Skeletal muscle cell (primary cell): ENCODE measurements around the gene MOG.
"Not testable (repeated sequence)": the region's sequence is repeated elsewhere in the genome, so short reads cannot be mapped to it uniquely, and the experiment has no call there.

Source experiments
- DNase-seq: peaks from one replicate; pipeline ENCODE4 v3.0.0-alpha.2; 2010; ENCODE audit warnings: low read depth
- H3K4me3 ChIP-seq: 2 replicates; pipeline ENCODE4 v1.5.1; 2011; ENCODE audit warnings: low read depth, mild to moderate bottlenecking, control low read depth, low read length, moderate library complexity

The MOG gene

DNA sequence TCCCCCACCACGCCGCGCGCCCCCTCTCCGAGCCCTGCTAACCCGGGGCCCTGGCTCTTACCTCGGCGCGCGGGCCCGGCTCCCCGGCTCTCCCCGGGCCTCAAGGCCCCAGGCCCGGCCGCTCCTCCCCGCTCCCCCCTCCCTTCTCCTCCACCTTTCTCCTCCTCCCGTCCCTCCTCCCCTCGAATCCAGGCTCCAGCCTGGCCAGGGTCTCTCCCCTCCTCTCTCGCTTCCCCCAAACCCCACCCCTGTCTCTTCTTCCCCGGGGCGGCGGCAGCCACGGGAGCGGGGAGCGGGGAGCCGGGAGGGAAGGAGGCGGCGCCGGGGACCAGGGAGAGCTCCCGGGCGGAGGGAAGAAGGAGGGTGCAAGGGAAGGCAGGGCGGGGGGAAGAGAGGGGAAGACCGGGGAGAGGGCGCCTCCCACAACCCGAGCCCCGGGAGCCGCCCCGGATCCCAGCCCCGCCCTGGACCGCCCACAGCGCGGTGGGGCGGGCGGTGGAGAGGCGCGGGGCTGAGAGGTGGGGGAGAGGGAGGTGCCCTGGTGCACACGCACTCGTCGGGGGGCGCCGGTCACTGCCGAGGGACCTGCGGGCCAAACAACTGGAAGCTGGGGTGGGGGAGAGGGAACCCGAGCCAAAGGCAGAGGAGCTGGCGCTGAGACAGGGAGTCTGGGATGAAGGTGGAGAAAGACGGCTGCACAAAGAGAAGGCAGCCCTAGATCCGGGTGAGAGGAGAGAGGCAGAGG, 23.9 kb upstream of the MOG start, which contains the start of gene GABBR1:
TSS of gene GABBR1 (minus strand) at position 395 of the 745 bp plus-strand sequence. CDS start 798 bp downstream, outside the sequence.
- DNase-seq, result peak; percentile 69
- peak within 1 kb of the TSS; percentile 69 for H3K4me3 ChIP-seq

GRCh38 chr6:29633534-29633905, 23.4 kb upstream of the MOG start:
- DNase-seq, result no peak

DNA sequence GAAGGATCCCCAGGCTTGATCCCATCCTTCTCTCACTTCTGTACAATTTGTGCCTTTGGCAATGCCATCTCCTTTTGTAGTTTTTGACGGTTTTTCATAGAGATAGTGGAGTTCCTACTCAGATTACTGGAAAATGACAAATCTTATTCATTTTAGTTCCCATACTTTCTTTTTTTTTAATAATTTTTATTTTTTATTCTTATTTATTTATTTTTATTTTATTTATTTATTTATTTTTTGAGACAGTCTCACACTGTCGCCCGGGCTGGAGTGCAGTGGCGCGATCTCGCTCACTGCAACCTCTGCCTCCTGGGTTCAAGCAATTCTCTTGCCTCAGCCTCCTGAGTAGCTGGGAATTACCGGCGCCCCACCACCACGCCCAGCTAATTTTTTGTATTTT, 19.6 kb upstream of the MOG start:
- no peak for DNase-seq
- H3K4me3 ChIP-seq, result no peak overlapping the region

More at GRCh38 chr6:29633534-29633905, 23.4 kb upstream of the MOG start:
- peak overlapping the region; percentile 69 for H3K4me3 ChIP-seq

- H3K4me3 ChIP-seq, result no peak overlapping the region
- DNase-seq, result no peak
These were observed 15.3 kb upstream of the MOG start for GRCh38 chr6:29641430-29642148.

GRCh38 chr6:29647927-29648642, 8.8 kb upstream of the MOG start:
- H3K4me3 ChIP-seq, result no peak overlapping the region
- peak; percentile 3 for DNase-seq

DNA sequence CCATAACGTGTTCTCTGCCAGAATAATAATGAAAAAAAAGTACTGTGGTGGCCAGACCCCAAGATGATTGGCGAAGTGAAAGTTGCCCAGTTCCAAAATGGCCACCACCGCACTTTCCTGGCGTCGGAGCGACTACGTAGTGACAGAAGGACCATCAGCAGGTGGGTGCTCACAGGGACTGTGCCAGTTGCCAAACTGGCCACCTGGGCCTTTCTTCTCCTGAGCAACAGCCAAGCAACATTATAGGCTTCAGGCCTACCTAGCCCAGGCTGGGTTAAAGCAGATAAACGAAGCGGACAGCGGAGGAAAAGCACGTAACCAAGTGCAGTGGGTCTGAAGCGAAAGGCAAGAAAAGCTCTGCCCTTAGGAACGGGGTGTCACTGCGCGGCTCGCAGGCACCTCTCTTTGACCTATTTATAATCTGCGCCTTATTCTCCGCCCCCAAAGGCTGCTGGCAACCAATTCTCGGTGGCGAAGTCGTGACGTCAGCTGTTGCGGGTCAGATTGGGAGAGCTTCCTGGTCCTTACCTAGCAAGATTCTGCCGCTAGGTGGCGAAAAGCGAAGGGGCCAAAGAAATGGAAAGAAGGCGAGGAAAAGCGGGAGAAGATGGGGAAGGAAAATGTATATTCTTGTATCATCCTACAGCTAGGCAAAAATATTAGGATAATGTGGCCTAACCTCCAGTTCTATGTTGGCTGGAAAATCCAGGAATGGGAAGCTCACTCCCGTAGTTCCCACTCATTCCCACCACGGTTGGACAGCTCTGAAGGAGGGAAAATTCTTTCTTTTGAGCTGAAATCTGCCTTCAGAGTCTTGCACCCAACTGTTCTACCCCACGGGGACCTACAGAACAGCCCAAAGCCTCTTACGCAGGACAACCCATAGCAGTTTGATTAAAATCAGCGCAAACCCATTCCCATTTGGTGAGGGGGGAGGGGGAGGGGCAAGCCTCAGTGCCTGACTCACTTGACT, 6.9 kb upstream of the MOG start:
- H3K4me3 ChIP-seq, result peak overlapping the region; percentile 50
- peak; percentile 76 for DNase-seq

DNA sequence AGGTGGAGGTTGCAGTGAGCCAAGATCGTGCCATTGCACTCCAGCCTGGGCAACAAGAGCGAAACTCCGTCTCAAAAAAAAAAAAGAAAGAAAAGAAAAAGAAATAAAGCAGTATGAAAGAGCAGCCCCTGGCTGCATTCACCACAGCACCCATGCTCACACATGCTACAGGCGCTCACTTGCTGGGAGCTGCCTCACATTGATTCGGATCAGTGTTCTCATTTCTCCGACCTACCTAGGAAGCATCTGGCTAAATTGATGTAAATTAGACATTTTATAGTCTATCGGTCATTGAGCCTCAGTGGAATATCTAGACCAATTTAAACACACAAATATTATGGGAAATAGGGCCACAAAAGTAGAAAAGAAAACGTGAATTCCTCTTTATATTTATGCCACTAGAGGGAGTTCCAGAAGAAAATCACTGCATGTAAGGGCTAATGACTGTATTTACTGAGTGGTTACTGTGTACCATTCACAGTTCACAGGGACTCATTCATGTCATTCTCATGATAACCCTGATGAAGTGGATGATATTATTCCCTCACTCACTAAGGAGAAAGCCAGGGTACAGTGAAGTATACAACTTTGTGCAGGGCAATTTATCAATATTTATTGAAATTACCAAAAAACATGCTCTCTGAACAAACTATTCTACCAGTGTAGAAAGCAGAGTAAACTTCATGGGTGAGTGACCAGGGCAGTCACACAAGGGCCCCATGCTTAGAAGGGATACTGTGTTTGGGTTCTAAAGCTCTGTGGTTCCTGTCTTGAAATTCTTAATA, 5.3 kb upstream of the MOG start:
- H3K4me3 ChIP-seq, result no peak overlapping the region
- DNase-seq, result no peak

DNA sequence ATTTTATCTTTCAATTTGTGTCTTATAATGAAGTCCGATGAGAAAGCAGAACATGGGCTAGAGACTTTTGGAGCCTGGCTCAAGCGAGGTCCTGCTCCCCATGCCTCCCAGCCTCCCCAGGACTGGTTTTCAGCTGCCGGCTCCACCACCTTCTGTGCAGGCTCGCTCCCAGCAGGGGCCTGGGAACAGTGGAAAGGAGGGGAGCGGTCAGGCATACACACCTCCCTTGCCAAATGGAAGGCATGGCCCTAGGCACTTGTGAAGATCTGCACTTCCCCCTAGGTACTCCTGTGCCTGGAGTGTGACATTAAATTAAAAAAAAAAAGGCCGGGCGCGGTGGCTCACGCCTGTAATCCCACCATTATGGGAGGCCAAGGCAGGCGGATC, 4.7 kb upstream of the MOG start:
- H3K4me3 ChIP-seq, result no peak overlapping the region
- no peak for DNase-seq

GRCh38 chr6:29653452-29654038, 3.3 kb upstream of the MOG start:
- no peak overlapping the region for H3K4me3 ChIP-seq
- peak; percentile 41 for DNase-seq

- DNase-seq, result no peak
- H3K4me3 ChIP-seq, result no peak overlapping the region
These were observed 1.2 kb upstream of the MOG start for GRCh38 chr6:29655658-29656057.

GRCh38 chr6:29656157-29656556, 735 bp upstream of the MOG start:
- no peak overlapping the region for H3K4me3 ChIP-seq

GRCh38 chr6:29661071-29661470, 4.2 kb downstream of the MOG start:
- DNase-seq, result no peak
- H3K4me3 ChIP-seq, result no peak overlapping the region

More at GRCh38 chr6:29656157-29656556, 735 bp upstream of the MOG start:
- DNase-seq, result no peak

GRCh38 chr6:29661502-29662141, 4.7 kb downstream of the MOG start:
- DNase-seq, H3K4me3 ChIP-seq: not testable (repeated sequence)

DNA sequence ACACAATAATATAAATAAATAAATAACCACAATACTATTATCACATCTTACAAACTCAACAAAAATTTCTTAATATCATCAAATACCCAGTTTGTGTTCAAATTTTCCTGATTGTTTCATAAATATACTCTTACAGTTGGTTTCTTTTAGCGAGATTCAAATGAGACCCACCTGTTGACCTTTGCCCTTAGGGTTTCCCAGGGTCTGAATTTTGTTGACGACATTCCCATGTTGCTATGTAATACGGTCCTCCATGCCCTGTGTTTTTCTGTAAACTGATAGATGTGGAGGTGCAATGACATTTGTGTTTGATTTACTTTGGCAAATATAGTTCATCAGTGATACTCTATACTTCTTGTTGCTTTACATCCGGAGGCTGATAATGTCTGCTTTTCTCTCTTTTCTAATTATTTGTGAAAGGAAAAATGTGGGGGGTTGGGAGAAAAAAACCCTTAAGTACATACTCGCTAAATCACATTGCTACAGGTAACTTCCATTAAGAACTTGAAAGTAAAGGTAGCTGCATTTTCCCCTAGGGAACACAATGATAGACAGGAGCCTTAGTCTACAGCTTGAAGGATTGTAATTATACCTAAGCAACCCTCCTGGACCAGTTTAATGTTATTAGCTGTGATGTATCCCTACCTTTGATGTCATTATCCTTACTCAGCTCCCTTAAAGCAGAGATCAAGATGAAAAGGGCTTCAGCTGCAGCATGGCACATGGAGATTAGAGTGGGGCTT, 6.6 kb downstream of the MOG start:
- H3K4me3 ChIP-seq, result no peak overlapping the region
- no peak for DNase-seq

DNA sequence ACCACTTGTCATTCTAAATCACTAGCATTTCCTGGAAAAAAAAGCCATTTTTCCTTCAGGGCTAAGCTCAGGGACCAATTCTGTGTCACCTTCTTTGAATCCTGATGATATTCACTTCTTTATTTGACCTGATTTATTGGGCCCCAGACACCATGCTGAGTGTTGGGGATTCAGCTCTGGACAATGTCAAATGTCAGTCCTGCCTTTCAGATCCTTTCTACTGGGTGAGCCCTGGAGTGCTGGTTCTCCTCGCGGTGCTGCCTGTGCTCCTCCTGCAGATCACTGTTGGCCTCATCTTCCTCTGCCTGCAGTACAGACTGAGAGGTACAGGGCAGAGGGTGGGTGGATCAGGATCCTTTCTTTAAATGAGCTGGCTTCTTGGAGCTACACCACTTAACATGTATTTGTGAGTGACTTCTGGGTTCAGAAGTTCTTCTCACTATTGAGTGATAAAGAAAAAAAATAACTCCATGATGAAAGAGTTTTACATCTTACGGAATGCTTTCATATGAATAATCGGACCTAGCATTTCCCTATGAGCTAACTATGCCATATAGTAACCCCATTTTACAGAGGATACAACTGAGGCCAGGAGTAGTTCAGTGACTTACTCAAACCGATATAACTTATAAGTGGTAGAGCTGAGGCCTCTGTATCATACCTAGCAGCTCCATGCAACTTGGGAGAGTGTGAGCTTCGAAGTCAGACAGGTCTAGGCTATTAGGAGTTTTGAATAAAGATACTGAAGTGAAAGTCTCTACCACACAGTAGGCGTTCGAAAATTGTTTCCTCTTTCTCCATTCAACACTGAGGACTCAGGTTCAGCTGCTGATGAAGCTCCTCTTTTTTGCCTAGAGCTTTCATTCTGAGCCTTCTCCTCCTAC, 9.3 kb downstream of the MOG start:
- no peak overlapping the region for H3K4me3 ChIP-seq
- no peak for DNase-seq

- DNase-seq, result no peak
- H3K4me3 ChIP-seq, result no peak overlapping the region
These were observed 9.9 kb downstream of the MOG start for GRCh38 chr6:29666826-29667130.
